GM13976 (cell line): ENCODE measurements around the gene RETN.

Experiments
- DNase-seq: peaks from one replicate; pipeline ENCODE4 v3.0.0; 2012; ENCODE audit warnings: low spot score
- CTCF ChIP-seq: IDR thresholded peaks from 2 replicates; pipeline ENCODE4 v1.5.1; 2012; ENCODE audit warnings: borderline replicate concordance, mild to moderate bottlenecking; ENCODE audit not compliant: insufficient read depth; ENCODE audit errors: extremely low read depth, missing control alignments, control extremely low read depth
- in situ Hi-C: fragments of 300-500 bp; cut with MboI; formaldehyde crosslinking; loops from one replicate; pipeline ENCODE4 v1.12.0; 2022; ENCODE audit warnings: low sequenced_read_pairs, mixed read lengths, inconsistent platforms; ENCODE audit not compliant: unreplicated experiment

The RETN gene

GRCh38 chr19:7624810-7625209 is 44.0 kb upstream of the RETN start:
- in situ Hi-C loops = no loop called here
- no peak for DNase-seq
- no peak for TF ChIP-seq CTCF

GRCh38 chr19:7625763-7626372 is 43.0 kb upstream of the RETN start:
- no peak for TF ChIP-seq CTCF

GRCh38 chr19:7627166-7627565 is 41.7 kb upstream of the RETN start:
- DNase-seq = no peak
- TF ChIP-seq CTCF = no peak
- in situ Hi-C loops = no loop called here

More at GRCh38 chr19:7625763-7626372, 43.0 kb upstream of the RETN start:
- no peak for DNase-seq
- in situ Hi-C loops = no loop called here

- DNase-seq = no peak
- TF ChIP-seq CTCF = no peak
- in situ Hi-C loops = no loop called here
These were observed 40.1 kb upstream of the RETN start for GRCh38 chr19:7628589-7629311.

- in situ Hi-C loops = no loop called here
- TF ChIP-seq CTCF = no peak
- peak; percentile 99 for DNase-seq
These were observed 39.3 kb upstream of the RETN start, which contains the start of the genes PET100 and XAB2 for GRCh38 chr19:7629347-7630054. Gene PET100 (plus strand): TSS chr19:7629793. CDS start chr19:7629834, 41 bp downstream. Gene XAB2 (minus strand): TSS chr19:7629545. CDS start chr19:7629527, 18 bp downstream.

GRCh38 chr19:7631577-7631976 is 37.3 kb upstream of the RETN start:
- in situ Hi-C loops = no loop called here
- TF ChIP-seq CTCF = no peak
- DNase-seq = no peak
